Natural killer cell (primary cell): ENCODE data around the gene ARHGAP6. TPM values are rescaled to one million over a fixed set of nuclear protein-coding genes. Genes with fewer than 3 reads are reported as not detected.

ENCODE experiments used
- ATAC-seq, 3 donors: fragments of 150-1000 bp in 2 of 3; fragments of 200-7000 bp in 1 of 3; cut with Tn5 transposase; 1 replicate in 1 of 3; 2 replicates in 2 of 3; pipeline ENCODE4 v1.10.0; 2021; ENCODE audit warnings: mild to moderate bottlenecking in 2 of 3, moderate library complexity in 2 of 3
- DNase-seq, 2 donors: peaks; one replicate each; pipeline versions ENCODE4 v3.0.0 to v3.0.0-alpha.2; 2013 to 2021; ENCODE audit warnings: mixed read lengths in 1 of 2
- H3K27ac ChIP-seq: one replicate; pipeline ENCODE4 v1.5.1; 2013; ENCODE audit warnings: mild to moderate bottlenecking, low read length
- H3K27me3 ChIP-seq: one replicate; pipeline ENCODE4 v1.6.1; 2013; ENCODE audit warnings: low read length; ENCODE audit not compliant: control insufficient read depth, insufficient read depth
- H3K36me3 ChIP-seq: one replicate; pipeline ENCODE4 v1.6.1; 2013; ENCODE audit warnings: low read length; ENCODE audit not compliant: control insufficient read depth, insufficient read depth
- H3K4me1 ChIP-seq: one replicate; pipeline ENCODE4 v1.6.1; 2013; ENCODE audit warnings: low read length; ENCODE audit not compliant: control insufficient read depth, insufficient read depth
- H3K4me3 ChIP-seq: one replicate; pipeline ENCODE4 v1.5.1; 2013; ENCODE audit warnings: low read length
- H3K9me3 ChIP-seq: one replicate; pipeline ENCODE4 v1.6.1; 2013; ENCODE audit warnings: low read length; ENCODE audit not compliant: control insufficient read depth, insufficient read depth
- H3K27ac Mint-ChIP-seq, 2 donors: one replicate each; pipeline ENCODE4 v1.8.0; 2022; ENCODE audit warnings: mild to moderate bottlenecking in 2 of 2, mixed read lengths in 2 of 2, moderate library complexity in 1 of 2
- H3K27me3 Mint-ChIP-seq, 2 donors: one replicate each; pipeline ENCODE4 v1.8.0; 2022; ENCODE audit warnings: low read depth in 2 of 2, mixed read lengths in 2 of 2
- H3K36me3 Mint-ChIP-seq: one replicate; pipeline ENCODE4 v1.8.0; 2022; ENCODE audit warnings: mixed read lengths
- H3K4me1 Mint-ChIP-seq, 2 donors: one replicate each; pipeline ENCODE4 v1.8.0; 2022; ENCODE audit warnings: mixed read lengths in 2 of 2
- H3K4me3 Mint-ChIP-seq: one replicate; pipeline ENCODE4 v1.8.0; 2022; ENCODE audit warnings: mild to moderate bottlenecking, moderate library complexity, mixed read lengths
- H3K9me3 Mint-ChIP-seq, 2 donors: one replicate each; pipeline ENCODE4 v1.8.0; 2022; ENCODE audit warnings: mixed read lengths in 2 of 2
- CTCF ChIP-seq: fragments of 200-600 bp; IDR thresholded peaks from one replicate; pipeline ENCODE4 v1.8.0; 2022; ENCODE audit warnings: antibody characterized with exemption
- WGBS: methylation state at CpG from one replicate; pipeline ENCODE4 v1.1.7; 2013; ENCODE audit warnings: missing lambda C conversion rate; ENCODE audit not compliant: insufficient coverage; 5-methylcytosine and 5-hydroxymethylcytosine counted together
- intact Hi-C: fragments of 100-400 bp; cut with micrococcal nuclease; formaldehyde crosslinking; loops from one replicate; pipeline ENCODE4 v1.14.2; 2022
- total RNA-seq, 4 donors: library from RNA; stranded (reverse); fragments of 120-200 nt in 1 of 4; gene quantifications; one replicate each; pipeline versions ENCODE4 v1.2.3 to v1.2.4, GENCODE V29; 2013 to 2022

Gene ARHGAP6
- total RNA-seq, 3 donors from 2014 or later (not counting 1 experiment from before 2014, with no cell fraction given) = 0.32 to 1.9 (median 1.8) TPM

GRCh38 chrX:11349661-11350337 lies 315.9 kb downstream of the ARHGAP6 start:
- Mint-ChIP-seq H3K36me3 (no peaks in the 10 kb centered on the region), H3K27me3 (no peaks in the 10 kb centered on the region), H3K27ac (no peak overlapping the region), H3K4me3 (no peak overlapping the region), H3K4me1 (no peaks in the 10 kb centered on the region), H3K9me3 (no peaks in the 10 kb centered on the region)
- DNase-seq (no peak), ATAC-seq (no peak)
- intact Hi-C loops = no loop called here
- Histone ChIP-seq H3K4me3 (no peak overlapping the region), H3K9me3 (no peaks in the 10 kb centered on the region), H3K27ac (no peak overlapping the region), H3K4me1 (peaks cover 6% of the 10 kb centered on the region), H3K36me3 (no peaks in the 10 kb centered on the region), H3K27me3 (no peaks in the 10 kb centered on the region)
- WGBS = no CpG with 5 or more reads among the region's 2 CpGs
- no peak for TF ChIP-seq CTCF

GRCh38 chrX:11349020-11349419 lies 316.7 kb downstream of the ARHGAP6 start:
- Histone ChIP-seq H3K27ac (no peak overlapping the region), H3K4me1 (peaks cover 6% of the 10 kb centered on the region), H3K36me3 (no peaks in the 10 kb centered on the region), H3K4me3 (no peak overlapping the region), H3K27me3 (no peaks in the 10 kb centered on the region), H3K9me3 (no peaks in the 10 kb centered on the region)
- no peaks in the 10 kb centered on the region for H3K36me3 Mint-ChIP-seq
- intact Hi-C loops = no loop called here
- no peak for ATAC-seq
- H3K27ac Mint-ChIP-seq = no peak overlapping the region
- no peaks in the 10 kb centered on the region for H3K27me3 Mint-ChIP-seq
- no peaks in the 10 kb centered on the region for H3K9me3 Mint-ChIP-seq
- no CpG with 5 or more reads among the region's 1 CpG for WGBS
- H3K4me1 Mint-ChIP-seq = no peaks in the 10 kb centered on the region
- no peak for TF ChIP-seq CTCF
- DNase-seq = no peak
- no peak overlapping the region for H3K4me3 Mint-ChIP-seq

- DNase-seq (no peak), ATAC-seq (no peak)
- H3K36me3 ChIP-seq = no peaks in the 10 kb centered on the region
- WGBS = 60% methylated on average over 1 of the region's 3 CpGs
- Mint-ChIP-seq H3K4me1 (no peaks in the 10 kb centered on the region), H3K36me3 (no peaks in the 10 kb centered on the region), H3K27me3 (no peaks in the 10 kb centered on the region), H3K4me3 (no peak overlapping the region), H3K27ac (no peak overlapping the region), H3K9me3 (no peaks in the 10 kb centered on the region)
- H3K4me3 ChIP-seq = no peak overlapping the region
- no peaks in the 10 kb centered on the region for H3K27me3 ChIP-seq
- TF ChIP-seq CTCF = no peak
- H3K9me3 ChIP-seq = no peaks in the 10 kb centered on the region
- H3K4me1 ChIP-seq = peaks cover 6% of the 10 kb centered on the region
- no peak overlapping the region for H3K27ac ChIP-seq
- intact Hi-C loops = no loop called here
These were observed 318.4 kb downstream of the ARHGAP6 start for GRCh38 chrX:11347300-11347699.

GRCh38 chrX:11346121-11346682 lies 319.5 kb downstream of the ARHGAP6 start:
- Histone ChIP-seq H3K4me3 (no peak overlapping the region), H3K9me3 (no peaks in the 10 kb centered on the region), H3K27ac (no peak overlapping the region), H3K4me1 (peaks cover under 1% of the 10 kb centered on the region), H3K27me3 (no peaks in the 10 kb centered on the region), H3K36me3 (no peaks in the 10 kb centered on the region)
- DNase-seq (no peak), ATAC-seq (no peak)
- Mint-ChIP-seq H3K9me3 (no peaks in the 10 kb centered on the region), H3K36me3 (no peaks in the 10 kb centered on the region), H3K4me3 (no peak overlapping the region), H3K27me3 (no peaks in the 10 kb centered on the region), H3K27ac (no peak overlapping the region), H3K4me1 (no peaks in the 10 kb centered on the region)
- 100% methylated on average over 1 of the region's 2 CpGs for WGBS
- no peak for TF ChIP-seq CTCF
- intact Hi-C loops = no loop called here
